Measurements from ENCODE around the gene FER. TPM values are rescaled to one million over a fixed set of nuclear protein-coding genes. Genes with fewer than 3 reads are reported as not detected.

Gene FER
- total RNA-seq, 2 donors from 2014 or later: 10.8 to 15.7 TPM

DNA sequence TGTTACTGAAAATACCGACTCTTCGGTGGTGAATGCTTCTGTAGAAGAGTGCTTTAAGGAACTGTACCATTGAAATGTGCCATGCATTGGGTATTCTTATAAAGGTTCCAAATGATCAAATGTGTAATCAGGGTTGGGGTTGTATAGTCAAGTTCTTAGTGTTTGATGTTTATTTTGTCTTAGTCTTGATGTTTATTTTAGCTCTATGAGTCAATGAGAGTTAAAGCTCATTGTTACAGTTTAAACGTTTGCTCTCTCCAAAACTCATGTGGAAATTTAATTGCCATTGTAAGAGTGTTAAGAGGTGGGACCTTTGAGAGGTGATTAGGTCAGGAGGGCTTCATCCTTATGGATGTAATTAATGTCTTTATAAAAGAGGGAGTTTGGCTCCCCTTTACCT is 153.0 kb downstream of the FER start:
- intact Hi-C loops (cut with DNase I): no loop called here
- TF ChIP-seq, protein P1, sequence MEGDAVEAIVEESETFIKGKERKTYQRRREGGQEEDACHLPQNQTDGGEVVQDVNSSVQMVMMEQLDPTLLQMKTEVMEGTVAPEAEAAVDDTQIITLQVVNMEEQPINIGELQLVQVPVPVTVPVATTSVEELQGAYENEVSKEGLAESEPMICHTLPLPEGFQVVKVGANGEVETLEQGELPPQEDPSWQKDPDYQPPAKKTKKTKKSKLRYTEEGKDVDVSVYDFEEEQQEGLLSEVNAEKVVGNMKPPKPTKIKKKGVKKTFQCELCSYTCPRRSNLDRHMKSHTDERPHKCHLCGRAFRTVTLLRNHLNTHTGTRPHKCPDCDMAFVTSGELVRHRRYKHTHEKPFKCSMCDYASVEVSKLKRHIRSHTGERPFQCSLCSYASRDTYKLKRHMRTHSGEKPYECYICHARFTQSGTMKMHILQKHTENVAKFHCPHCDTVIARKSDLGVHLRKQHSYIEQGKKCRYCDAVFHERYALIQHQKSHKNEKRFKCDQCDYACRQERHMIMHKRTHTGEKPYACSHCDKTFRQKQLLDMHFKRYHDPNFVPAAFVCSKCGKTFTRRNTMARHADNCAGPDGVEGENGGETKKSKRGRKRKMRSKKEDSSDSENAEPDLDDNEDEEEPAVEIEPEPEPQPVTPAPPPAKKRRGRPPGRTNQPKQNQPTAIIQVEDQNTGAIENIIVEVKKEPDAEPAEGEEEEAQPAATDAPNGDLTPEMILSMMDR (IDR thresholded peaks at IDR 0.05): no peak

DNA sequence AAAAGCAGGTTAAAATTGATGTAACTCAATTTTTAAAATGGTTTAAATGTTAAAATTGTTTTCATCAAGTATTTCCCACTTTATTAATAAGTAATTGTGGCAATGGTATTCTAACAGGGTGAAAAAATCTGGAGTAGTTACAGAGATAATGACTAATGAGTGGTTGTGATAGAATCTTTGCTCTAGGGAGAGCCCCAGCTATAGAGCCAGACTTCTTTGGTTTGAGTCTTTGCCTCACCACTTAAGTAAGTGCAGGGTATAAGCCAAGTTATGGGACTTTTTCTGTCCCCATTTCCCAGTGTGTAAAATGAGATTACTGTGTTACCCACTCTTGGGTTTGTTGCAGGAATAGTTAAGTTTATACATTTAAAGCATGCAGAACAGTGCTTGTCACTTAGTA is 158.1 kb downstream of the FER start:
- TF ChIP-seq, protein P1 (IDR thresholded peaks at IDR 0.05): no peak
- Histone ChIP-seq H3K9me3 (no peaks in the 10 kb centered on the region), H3K9ac (ENCODE audit: low read depth in 2 of 2, low read length in 2 of 2) (no peak overlapping the region), H3K4me3 (no peak overlapping the region), H3K36me3 (no peaks in the 10 kb centered on the region), H3K27ac (no peak overlapping the region), H3K27me3 (no peaks in the 10 kb centered on the region), H3K4me1 (no peaks in the 10 kb centered on the region)
- DNase-seq: no peak
- intact Hi-C loops (cut with DNase I): no loop called here

More for the DNA sequence above, 153.0 kb downstream of the FER start:
- no peak overlapping the region for H3K9ac ChIP-seq (ENCODE audit: low read depth in 2 of 2, low read length in 2 of 2)
- H3K27ac ChIP-seq: no peak overlapping the region
- H3K4me3 ChIP-seq: no peak overlapping the region
- no peaks in the 10 kb centered on the region for H3K27me3 ChIP-seq
- no peaks in the 10 kb centered on the region for H3K9me3 ChIP-seq
- DNase-seq: no peak
- H3K36me3 ChIP-seq: no peaks in the 10 kb centered on the region
- no peaks in the 10 kb centered on the region for H3K4me1 ChIP-seq

DNA sequence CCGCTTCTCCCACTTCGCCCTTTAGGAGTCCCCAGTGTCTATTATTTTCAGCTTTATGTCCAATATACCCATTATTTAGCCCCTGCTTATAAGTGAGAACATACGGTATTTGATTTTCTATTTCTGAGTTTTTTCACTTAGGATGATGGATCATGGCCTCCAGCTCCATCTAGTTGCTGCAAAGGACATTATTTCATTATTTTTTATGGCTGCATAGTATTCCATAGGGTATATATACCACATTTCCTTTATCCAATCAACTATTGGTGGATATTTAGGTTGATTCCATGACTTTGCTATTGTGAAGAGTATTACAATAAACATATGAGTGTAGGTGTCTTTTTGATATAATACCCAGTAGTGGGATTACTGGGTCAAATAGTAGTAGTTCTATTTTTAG is 162.9 kb downstream of the FER start:
- intact Hi-C loops (cut with DNase I): no loop called here

DNA sequence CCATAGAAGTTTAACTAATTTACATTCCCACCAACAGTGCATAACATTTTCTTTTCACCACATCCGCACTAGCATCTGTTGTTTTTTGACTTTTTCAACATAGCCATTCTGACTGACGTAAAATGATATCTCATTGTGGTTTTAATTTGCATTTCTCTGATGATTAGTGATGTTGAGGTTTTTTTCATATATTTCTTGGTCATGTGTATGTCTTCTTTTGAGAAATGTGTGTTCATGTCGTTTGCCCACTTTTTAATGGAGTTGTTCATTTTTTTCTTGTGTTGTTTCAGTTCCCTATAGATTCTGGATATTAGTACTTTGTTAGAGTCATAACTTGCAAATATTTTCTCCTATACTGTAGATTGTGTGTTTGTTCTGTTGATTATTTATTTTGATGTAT is 163.4 kb downstream of the FER start:
- H3K27me3 ChIP-seq: no peaks in the 10 kb centered on the region
- H3K9me3 ChIP-seq: no peaks in the 10 kb centered on the region
- intact Hi-C loops (cut with DNase I): no loop called here
- H3K27ac ChIP-seq: no peak overlapping the region
- H3K36me3 ChIP-seq: no peaks in the 10 kb centered on the region
- no peaks in the 10 kb centered on the region for H3K4me1 ChIP-seq
- DNase-seq: no peak
- H3K4me3 ChIP-seq: no peak overlapping the region
- TF ChIP-seq, protein P1 (IDR thresholded peaks at IDR 0.05): no peak
- H3K9ac ChIP-seq (ENCODE audit: low read depth in 2 of 2, low read length in 2 of 2): no peak overlapping the region

More for the DNA sequence above, 162.9 kb downstream of the FER start:
- Histone ChIP-seq H3K27me3 (no peaks in the 10 kb centered on the region), H3K36me3 (no peaks in the 10 kb centered on the region), H3K4me1 (no peaks in the 10 kb centered on the region), H3K27ac (no peak overlapping the region), H3K4me3 (no peak overlapping the region), H3K9me3 (no peaks in the 10 kb centered on the region), H3K9ac (ENCODE audit: low read depth in 2 of 2, low read length in 2 of 2) (no peak overlapping the region)
- TF ChIP-seq, protein P1 (IDR thresholded peaks at IDR 0.05): no peak
- DNase-seq: no peak

DNA sequence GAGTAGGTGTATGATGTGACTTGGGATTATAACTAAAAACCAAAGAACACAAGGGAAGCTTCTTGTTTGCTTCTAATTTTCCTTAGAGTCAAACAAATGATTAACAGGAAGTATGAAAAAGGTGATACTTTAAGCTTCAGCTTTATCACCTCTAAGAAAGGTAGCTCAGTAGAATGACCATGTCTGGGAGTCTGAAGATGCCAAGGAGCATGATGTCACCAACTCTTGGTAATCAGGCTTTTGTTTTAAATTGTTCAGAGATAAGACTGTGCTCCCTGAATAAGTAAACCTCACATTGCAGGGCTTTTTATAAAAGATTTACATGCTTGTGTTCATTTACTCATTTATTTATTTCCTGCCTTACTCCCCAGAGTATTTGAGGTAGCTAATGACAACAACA is 169.9 kb downstream of the FER start:
- DNase-seq: no peak
- no peak overlapping the region for H3K4me3 ChIP-seq
- no peaks in the 10 kb centered on the region for H3K9me3 ChIP-seq
- H3K27me3 ChIP-seq: no peaks in the 10 kb centered on the region
- no peak overlapping the region for H3K9ac ChIP-seq (ENCODE audit: low read depth in 2 of 2, low read length in 2 of 2)
- intact Hi-C loops (cut with DNase I): no loop called here
- TF ChIP-seq, protein P1 (IDR thresholded peaks at IDR 0.05): no peak
- H3K4me1 ChIP-seq: no peaks in the 10 kb centered on the region
- no peak overlapping the region for H3K27ac ChIP-seq
- no peaks in the 10 kb centered on the region for H3K36me3 ChIP-seq

Data from colonic mucosa (tissue), 4 donors.